Vagina (tissue), 2 donors: ENCODE measurements around the gene NOB1.

Experiments
- POLR2A ChIP-seq, 2 donors: fragments of 450-650 bp; IDR thresholded peaks; one replicate each; pipeline ENCODE4 v1.6.1; 2017; ENCODE audit warnings: antibody characterized with exemption in 2 of 2, mild to moderate bottlenecking in 2 of 2, moderate library complexity in 2 of 2
- POLR2AphosphoS5 ChIP-seq, 2 donors: sonication (generic); formaldehyde crosslinking; IDR thresholded peaks; one replicate each; pipeline ENCODE4 v1.9.0; 2017; ENCODE audit warnings: antibody characterized with exemption in 2 of 2, mild to moderate bottlenecking in 2 of 2, low read depth in 1 of 2; ENCODE audit not compliant: insufficient read depth in 1 of 2
- TF ChIP-seq, protein P1 (sequence below), 3 experiments: fragments of 450-650 bp in 2 of 3; fragments of 200-600 bp in 1 of 3; sonication (generic) in 1 of 3; IDR thresholded peaks; one replicate each; pipeline ENCODE4 v1.5.1; 2017 to 2019; ENCODE audit warnings: antibody characterized with exemption in 3 of 3, mild to moderate bottlenecking in 2 of 3, moderate library complexity in 2 of 3

DNA sequence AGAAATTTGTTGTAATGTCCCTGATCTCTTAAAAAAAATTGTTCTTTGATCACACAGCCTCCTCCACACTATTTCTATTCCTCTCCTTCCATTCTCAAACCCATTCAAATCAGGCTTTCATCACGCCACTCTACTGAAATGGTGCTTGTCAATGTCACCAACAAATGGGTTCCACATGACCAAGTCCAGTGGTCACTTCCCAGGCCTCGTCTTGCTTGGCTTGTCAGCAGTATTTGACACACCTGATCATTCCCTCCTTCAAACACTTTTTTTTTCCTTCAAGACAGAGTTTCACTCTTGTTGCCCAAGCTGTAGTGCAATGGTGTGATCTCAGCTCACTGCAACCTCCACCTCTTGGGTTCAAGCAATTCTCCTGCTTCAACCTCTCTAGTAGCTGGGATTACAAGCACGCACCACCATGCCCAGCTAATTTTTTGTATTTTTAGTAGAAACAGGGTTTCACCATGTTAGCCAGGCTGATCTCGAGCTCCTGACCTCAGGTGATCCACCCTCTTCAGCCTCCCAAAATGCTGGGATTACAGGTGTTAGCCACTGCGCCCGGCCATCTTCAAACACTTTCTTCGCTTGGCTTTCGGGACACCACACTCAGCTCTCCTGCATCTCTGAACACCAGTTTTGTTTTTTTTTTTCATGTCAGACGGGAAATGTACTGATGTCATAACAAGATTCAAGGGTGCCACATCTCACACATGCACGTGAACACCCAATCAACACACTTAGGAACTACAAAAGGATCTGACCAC, 46.6 kb downstream of the NOB1 start:
- TF ChIP-seq POLR2A (IDR thresholded peaks at IDR 0.05): no peak
- TF ChIP-seq, protein P1, sequence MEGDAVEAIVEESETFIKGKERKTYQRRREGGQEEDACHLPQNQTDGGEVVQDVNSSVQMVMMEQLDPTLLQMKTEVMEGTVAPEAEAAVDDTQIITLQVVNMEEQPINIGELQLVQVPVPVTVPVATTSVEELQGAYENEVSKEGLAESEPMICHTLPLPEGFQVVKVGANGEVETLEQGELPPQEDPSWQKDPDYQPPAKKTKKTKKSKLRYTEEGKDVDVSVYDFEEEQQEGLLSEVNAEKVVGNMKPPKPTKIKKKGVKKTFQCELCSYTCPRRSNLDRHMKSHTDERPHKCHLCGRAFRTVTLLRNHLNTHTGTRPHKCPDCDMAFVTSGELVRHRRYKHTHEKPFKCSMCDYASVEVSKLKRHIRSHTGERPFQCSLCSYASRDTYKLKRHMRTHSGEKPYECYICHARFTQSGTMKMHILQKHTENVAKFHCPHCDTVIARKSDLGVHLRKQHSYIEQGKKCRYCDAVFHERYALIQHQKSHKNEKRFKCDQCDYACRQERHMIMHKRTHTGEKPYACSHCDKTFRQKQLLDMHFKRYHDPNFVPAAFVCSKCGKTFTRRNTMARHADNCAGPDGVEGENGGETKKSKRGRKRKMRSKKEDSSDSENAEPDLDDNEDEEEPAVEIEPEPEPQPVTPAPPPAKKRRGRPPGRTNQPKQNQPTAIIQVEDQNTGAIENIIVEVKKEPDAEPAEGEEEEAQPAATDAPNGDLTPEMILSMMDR (IDR thresholded peaks at IDR 0.05): no peak
- no peak for TF ChIP-seq POLR2AphosphoS5 (IDR thresholded peaks at IDR 0.05; ENCODE audit: insufficient read depth in 1 of 2, low read depth in 1 of 2)
